A549 (cell line): Measurements from ENCODE around the gene NRK.
"Not testable (repeated sequence)": the region's sequence is repeated elsewhere in the genome, so short reads cannot be mapped to it uniquely, and the experiment has no call there.

ENCODE experiments used
- CBX2 ChIP-seq: fragments of 200-600 bp; sonication (generic); IDR thresholded peaks from 2 replicates; pipeline ENCODE4 v1.6.1; 2016; ENCODE audit warnings: low read depth, mild to moderate bottlenecking, borderline replicate concordance
- CEBPB ChIP-seq, 2 experiments: fragments of >200 bp in 1 of 2; sonication (Bioruptor Twin) in 1 of 2; formaldehyde crosslinking in 1 of 2; IDR thresholded peaks; 2 replicates each; pipeline ENCODE4 v1.6.1; 2012 to 2016
- FOSL2 ChIP-seq, 2 experiments: fragments of 450-650 bp in 1 of 2; fragments of >200 bp in 1 of 2; sonication (Bioruptor Twin) in 1 of 2; formaldehyde crosslinking; IDR thresholded peaks; 2 replicates each; pipeline versions ENCODE4 v1.5.0 to v1.6.1; 2016 to 2020; ENCODE audit warnings: mild to moderate bottlenecking in 1 of 2, moderate library complexity in 1 of 2
- HOXA7 ChIP-seq: fragments of 250-450 bp; sonication (Bioruptor Pico); IDR thresholded peaks from 2 replicates; pipeline ENCODE4 v1.5.0; 2020; ENCODE audit warnings: mild to moderate bottlenecking, moderate library complexity
- MAFK ChIP-seq: fragments of 450-650 bp; IDR thresholded peaks from 2 replicates; pipeline ENCODE4 v1.6.1; 2014; ENCODE audit not compliant: partially characterized antibody
- MYC ChIP-seq: IDR thresholded peaks from 2 replicates; pipeline ENCODE4 v1.6.1; 2012; ENCODE audit warnings: mild to moderate bottlenecking, inconsistent platforms, low read length, improper control_type of control experiment, borderline replicate concordance
- ZC3H11A ChIP-seq: fragments of 450-650 bp; IDR thresholded peaks from 2 replicates; pipeline ENCODE4 v1.6.1; 2014; ENCODE audit warnings: antibody characterized with exemption, mild to moderate bottlenecking
- ZFP36 ChIP-seq: fragments of 450-650 bp; IDR thresholded peaks from 2 replicates; pipeline ENCODE4 v1.6.1; 2014; ENCODE audit warnings: borderline replicate concordance; ENCODE audit not compliant: partially characterized antibody
- TF ChIP-seq, protein P1 (sequence below): fragments of 450-650 bp; IDR thresholded peaks from 2 replicates; pipeline ENCODE4 v1.6.1; 2014; ENCODE audit warnings: antibody characterized with exemption
- TF ChIP-seq, protein P2 (sequence below): fragments of >200 bp; sonication (Bioruptor Twin); formaldehyde crosslinking; IDR thresholded peaks from 3 replicates; pipeline ENCODE4 v1.5.1; 2016
- TF ChIP-seq, protein P3 (sequence below): fragments of 200-600 bp; sonication (generic); IDR thresholded peaks from 2 replicates; pipeline ENCODE4 v1.6.1; 2016; ENCODE audit warnings: antibody characterized with exemption, mild to moderate bottlenecking, moderate library complexity
- TF ChIP-seq, protein P4 (sequence below): fragments of 150-350 bp; IDR thresholded peaks from 2 replicates; pipeline ENCODE4 v1.6.1; 2014; ENCODE audit warnings: low read depth, mild to moderate bottlenecking, low read length
- TF ChIP-seq, protein P5 (sequence below): IDR thresholded peaks from 2 replicates; pipeline ENCODE4 v1.6.1; 2012; ENCODE audit warnings: low read depth, borderline replicate concordance

DNA sequence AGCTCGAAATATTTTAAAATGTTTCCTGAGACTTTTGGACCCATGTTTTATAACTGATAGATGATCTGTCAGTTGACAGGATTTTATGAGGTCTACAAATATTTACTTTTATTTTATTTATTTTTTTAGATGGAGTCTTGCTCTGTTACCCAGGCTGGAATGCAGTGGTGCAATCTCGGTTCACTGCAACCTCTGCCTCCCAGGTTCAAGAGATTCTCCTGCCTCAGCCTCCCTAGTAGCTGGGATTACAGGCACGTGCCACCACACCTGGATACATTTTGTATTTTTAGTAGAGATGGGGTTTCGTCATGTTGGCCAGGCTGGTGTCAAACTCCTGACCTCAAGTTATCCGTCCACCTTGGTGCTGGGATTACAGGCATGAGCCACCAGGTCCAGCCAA lies 166.1 kb downstream of the NRK start:
- not testable (repeated sequence) for TF ChIP-seq CBX2; ZFP36; MAFK; FOSL2 (IDR thresholded peaks at IDR 0.05); FOSL2 (CRISPR knock-in tag; IDR thresholded peaks at IDR 0.05); HOXA7 (CRISPR knock-in tag); ZC3H11A; CEBPB (IDR thresholded peaks at IDR 0.05); MYC
- TF ChIP-seq, protein P1, sequence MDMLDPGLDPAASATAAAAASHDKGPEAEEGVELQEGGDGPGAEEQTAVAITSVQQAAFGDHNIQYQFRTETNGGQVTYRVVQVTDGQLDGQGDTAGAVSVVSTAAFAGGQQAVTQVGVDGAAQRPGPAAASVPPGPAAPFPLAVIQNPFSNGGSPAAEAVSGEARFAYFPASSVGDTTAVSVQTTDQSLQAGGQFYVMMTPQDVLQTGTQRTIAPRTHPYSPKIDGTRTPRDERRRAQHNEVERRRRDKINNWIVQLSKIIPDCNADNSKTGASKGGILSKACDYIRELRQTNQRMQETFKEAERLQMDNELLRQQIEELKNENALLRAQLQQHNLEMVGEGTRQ, result not testable (repeated sequence)
- TF ChIP-seq, protein P2, sequence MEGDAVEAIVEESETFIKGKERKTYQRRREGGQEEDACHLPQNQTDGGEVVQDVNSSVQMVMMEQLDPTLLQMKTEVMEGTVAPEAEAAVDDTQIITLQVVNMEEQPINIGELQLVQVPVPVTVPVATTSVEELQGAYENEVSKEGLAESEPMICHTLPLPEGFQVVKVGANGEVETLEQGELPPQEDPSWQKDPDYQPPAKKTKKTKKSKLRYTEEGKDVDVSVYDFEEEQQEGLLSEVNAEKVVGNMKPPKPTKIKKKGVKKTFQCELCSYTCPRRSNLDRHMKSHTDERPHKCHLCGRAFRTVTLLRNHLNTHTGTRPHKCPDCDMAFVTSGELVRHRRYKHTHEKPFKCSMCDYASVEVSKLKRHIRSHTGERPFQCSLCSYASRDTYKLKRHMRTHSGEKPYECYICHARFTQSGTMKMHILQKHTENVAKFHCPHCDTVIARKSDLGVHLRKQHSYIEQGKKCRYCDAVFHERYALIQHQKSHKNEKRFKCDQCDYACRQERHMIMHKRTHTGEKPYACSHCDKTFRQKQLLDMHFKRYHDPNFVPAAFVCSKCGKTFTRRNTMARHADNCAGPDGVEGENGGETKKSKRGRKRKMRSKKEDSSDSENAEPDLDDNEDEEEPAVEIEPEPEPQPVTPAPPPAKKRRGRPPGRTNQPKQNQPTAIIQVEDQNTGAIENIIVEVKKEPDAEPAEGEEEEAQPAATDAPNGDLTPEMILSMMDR, result not testable (repeated sequence)
- TF ChIP-seq, protein P3, sequence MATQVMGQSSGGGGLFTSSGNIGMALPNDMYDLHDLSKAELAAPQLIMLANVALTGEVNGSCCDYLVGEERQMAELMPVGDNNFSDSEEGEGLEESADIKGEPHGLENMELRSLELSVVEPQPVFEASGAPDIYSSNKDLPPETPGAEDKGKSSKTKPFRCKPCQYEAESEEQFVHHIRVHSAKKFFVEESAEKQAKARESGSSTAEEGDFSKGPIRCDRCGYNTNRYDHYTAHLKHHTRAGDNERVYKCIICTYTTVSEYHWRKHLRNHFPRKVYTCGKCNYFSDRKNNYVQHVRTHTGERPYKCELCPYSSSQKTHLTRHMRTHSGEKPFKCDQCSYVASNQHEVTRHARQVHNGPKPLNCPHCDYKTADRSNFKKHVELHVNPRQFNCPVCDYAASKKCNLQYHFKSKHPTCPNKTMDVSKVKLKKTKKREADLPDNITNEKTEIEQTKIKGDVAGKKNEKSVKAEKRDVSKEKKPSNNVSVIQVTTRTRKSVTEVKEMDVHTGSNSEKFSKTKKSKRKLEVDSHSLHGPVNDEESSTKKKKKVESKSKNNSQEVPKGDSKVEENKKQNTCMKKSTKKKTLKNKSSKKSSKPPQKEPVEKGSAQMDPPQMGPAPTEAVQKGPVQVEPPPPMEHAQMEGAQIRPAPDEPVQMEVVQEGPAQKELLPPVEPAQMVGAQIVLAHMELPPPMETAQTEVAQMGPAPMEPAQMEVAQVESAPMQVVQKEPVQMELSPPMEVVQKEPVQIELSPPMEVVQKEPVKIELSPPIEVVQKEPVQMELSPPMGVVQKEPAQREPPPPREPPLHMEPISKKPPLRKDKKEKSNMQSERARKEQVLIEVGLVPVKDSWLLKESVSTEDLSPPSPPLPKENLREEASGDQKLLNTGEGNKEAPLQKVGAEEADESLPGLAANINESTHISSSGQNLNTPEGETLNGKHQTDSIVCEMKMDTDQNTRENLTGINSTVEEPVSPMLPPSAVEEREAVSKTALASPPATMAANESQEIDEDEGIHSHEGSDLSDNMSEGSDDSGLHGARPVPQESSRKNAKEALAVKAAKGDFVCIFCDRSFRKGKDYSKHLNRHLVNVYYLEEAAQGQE, result not testable (repeated sequence)
- TF ChIP-seq, protein P4, sequence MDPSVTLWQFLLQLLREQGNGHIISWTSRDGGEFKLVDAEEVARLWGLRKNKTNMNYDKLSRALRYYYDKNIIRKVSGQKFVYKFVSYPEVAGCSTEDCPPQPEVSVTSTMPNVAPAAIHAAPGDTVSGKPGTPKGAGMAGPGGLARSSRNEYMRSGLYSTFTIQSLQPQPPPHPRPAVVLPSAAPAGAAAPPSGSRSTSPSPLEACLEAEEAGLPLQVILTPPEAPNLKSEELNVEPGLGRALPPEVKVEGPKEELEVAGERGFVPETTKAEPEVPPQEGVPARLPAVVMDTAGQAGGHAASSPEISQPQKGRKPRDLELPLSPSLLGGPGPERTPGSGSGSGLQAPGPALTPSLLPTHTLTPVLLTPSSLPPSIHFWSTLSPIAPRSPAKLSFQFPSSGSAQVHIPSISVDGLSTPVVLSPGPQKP, result not testable (repeated sequence)
- TF ChIP-seq, protein P5, sequence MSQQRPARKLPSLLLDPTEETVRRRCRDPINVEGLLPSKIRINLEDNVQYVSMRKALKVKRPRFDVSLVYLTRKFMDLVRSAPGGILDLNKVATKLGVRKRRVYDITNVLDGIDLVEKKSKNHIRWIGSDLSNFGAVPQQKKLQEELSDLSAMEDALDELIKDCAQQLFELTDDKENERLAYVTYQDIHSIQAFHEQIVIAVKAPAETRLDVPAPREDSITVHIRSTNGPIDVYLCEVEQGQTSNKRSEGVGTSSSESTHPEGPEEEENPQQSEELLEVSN, result not testable (repeated sequence)
